ENCODE data around the gene TMEM54.

- no peak for TF ChIP-seq CTCF (conservative IDR thresholded peaks at IDR 0.05 in 1 of 2, IDR thresholded peaks at IDR 0.05 in 1 of 2; ENCODE audit: extremely low read depth in 1 of 2, insufficient read depth in 1 of 2, low read depth in 1 of 2, low read length in 2 of 2)
- no peak for TF ChIP-seq EZH2 (IDR thresholded peaks at IDR 0.05; ENCODE audit: borderline replicate concordance, low read length)
These were observed 35.4 kb downstream of the TMEM54 start for GRCh38 chr1:32865639-32866405.

Data from mammary epithelial cell (primary cell).